T-helper 1 cell treated with Interleukin-12 subunit alpha and Interleukin-12 subunit beta and Interleukin-4 antibody, amounts not matched to agents 30 μg/mL and 1 μg/mL, for 36 hours (primary cell): Measurements from ENCODE around the gene CPT1A.
A peak's percentile ranks its signal among the peaks of the same experiment; 100 is the strongest.

Experiments used
- H3K27ac Mint-ChIP-seq: one replicate; pipeline ENCODE4 v1.8.0; 2021; ENCODE audit warnings: mild to moderate bottlenecking, mixed read lengths
- H3K27me3 Mint-ChIP-seq: one replicate; pipeline ENCODE4 v1.8.0; 2021; ENCODE audit warnings: low read depth, mixed read lengths
- H3K36me3 Mint-ChIP-seq: one replicate; pipeline ENCODE4 v1.8.0; 2021; ENCODE audit warnings: low read depth, mixed read lengths
- H3K4me1 Mint-ChIP-seq: one replicate; pipeline ENCODE4 v1.8.0; 2021; ENCODE audit warnings: low read depth, mixed read lengths
- H3K4me3 Mint-ChIP-seq: one replicate; pipeline ENCODE4 v1.8.0; 2021; ENCODE audit warnings: mild to moderate bottlenecking, moderate library complexity, mixed read lengths
- H3K9me3 Mint-ChIP-seq: one replicate; pipeline ENCODE4 v1.8.0; 2021; ENCODE audit warnings: mixed read lengths

CPT1A gene

GRCh38 chr11:68842427-68843051, 823 bp upstream of the CPT1A start:
- Mint-ChIP-seq H3K9me3 (no peaks in the 10 kb centered on the region), H3K27me3 (peaks cover 21% of the 10 kb centered on the region), H3K4me1 (peaks cover 39% of the 10 kb centered on the region), H3K36me3 (peaks cover 1% of the 10 kb centered on the region), H3K4me3 (peak overlapping the region; percentile 85), H3K27ac (peak overlapping the region; percentile 78)

GRCh38 chr11:68840661-68841653, 759 bp downstream of the CPT1A start:
- Mint-ChIP-seq H3K36me3 (peaks cover 3% of the 10 kb centered on the region), H3K4me1 (peaks cover 42% of the 10 kb centered on the region), H3K27me3 (peaks cover 15% of the 10 kb centered on the region), H3K27ac (peak overlapping the region; percentile 68), H3K9me3 (no peaks in the 10 kb centered on the region), H3K4me3 (peak overlapping the region; percentile 76)

- Mint-ChIP-seq H3K4me3 (peak overlapping the region; percentile 76), H3K27me3 (peaks cover 8% of the 10 kb centered on the region), H3K36me3 (peaks cover 3% of the 10 kb centered on the region), H3K27ac (peak overlapping the region; percentile 68), H3K9me3 (no peaks in the 10 kb centered on the region), H3K4me1 (peaks cover 42% of the 10 kb centered on the region)
These were observed 1.6 kb downstream of the CPT1A start for GRCh38 chr11:68839911-68840641.

- peak overlapping the region; percentile 76 for H3K4me3 Mint-ChIP-seq
- peaks cover 39% of the 10 kb centered on the region for H3K4me1 Mint-ChIP-seq
- no peaks in the 10 kb centered on the region for H3K9me3 Mint-ChIP-seq
- peaks cover 3% of the 10 kb centered on the region for H3K36me3 Mint-ChIP-seq
- peaks cover 4% of the 10 kb centered on the region for H3K27me3 Mint-ChIP-seq
- H3K27ac Mint-ChIP-seq = peak overlapping the region; percentile 68
These were observed 2.5 kb downstream of the CPT1A start for GRCh38 chr11:68839054-68839865.

GRCh38 chr11:68838572-68838964, 3.1 kb downstream of the CPT1A start:
- no peaks in the 10 kb centered on the region for H3K9me3 Mint-ChIP-seq
- H3K27me3 Mint-ChIP-seq = peaks cover 4% of the 10 kb centered on the region
- H3K4me1 Mint-ChIP-seq = peaks cover 35% of the 10 kb centered on the region

GRCh38 chr11:68837583-68838571, 3.8 kb downstream of the CPT1A start:
- peak overlapping the region; percentile 62 for H3K27ac Mint-ChIP-seq
- H3K27me3 Mint-ChIP-seq = peaks cover 2% of the 10 kb centered on the region
- peaks cover 3% of the 10 kb centered on the region for H3K36me3 Mint-ChIP-seq
- H3K4me1 Mint-ChIP-seq = peaks cover 29% of the 10 kb centered on the region
- no peaks in the 10 kb centered on the region for H3K9me3 Mint-ChIP-seq
- peak overlapping the region; percentile 30 for H3K4me3 Mint-ChIP-seq

More at GRCh38 chr11:68838572-68838964, 3.1 kb downstream of the CPT1A start:
- Mint-ChIP-seq H3K27ac (peak overlapping the region; percentile 68), H3K4me3 (peak overlapping the region; percentile 76), H3K36me3 (peaks cover 3% of the 10 kb centered on the region)

GRCh38 chr11:68835749-68836148, 6.0 kb downstream of the CPT1A start:
- no peaks in the 10 kb centered on the region for H3K27me3 Mint-ChIP-seq
- H3K27ac Mint-ChIP-seq = no peak overlapping the region
- H3K9me3 Mint-ChIP-seq = no peaks in the 10 kb centered on the region
- peaks cover 4% of the 10 kb centered on the region for H3K36me3 Mint-ChIP-seq
- peaks cover 22% of the 10 kb centered on the region for H3K4me1 Mint-ChIP-seq
- H3K4me3 Mint-ChIP-seq = no peak overlapping the region

- no peak overlapping the region for H3K4me3 Mint-ChIP-seq
- no peaks in the 10 kb centered on the region for H3K27me3 Mint-ChIP-seq
- H3K27ac Mint-ChIP-seq = no peak overlapping the region
- H3K4me1 Mint-ChIP-seq = peaks cover 21% of the 10 kb centered on the region
- peaks cover 7% of the 10 kb centered on the region for H3K36me3 Mint-ChIP-seq
- H3K9me3 Mint-ChIP-seq = no peaks in the 10 kb centered on the region
These were observed 6.4 kb downstream of the CPT1A start for GRCh38 chr11:68835328-68835727.

- Mint-ChIP-seq H3K4me1 (peaks cover 4% of the 10 kb centered on the region), H3K27ac (no peak overlapping the region), H3K36me3 (peaks cover 7% of the 10 kb centered on the region), H3K27me3 (no peaks in the 10 kb centered on the region), H3K4me3 (no peak overlapping the region), H3K9me3 (no peaks in the 10 kb centered on the region)
These were observed 9.1 kb downstream of the CPT1A start for GRCh38 chr11:68832476-68833181.

- peaks cover 4% of the 10 kb centered on the region for H3K36me3 Mint-ChIP-seq
- H3K4me1 Mint-ChIP-seq = no peaks in the 10 kb centered on the region
- H3K4me3 Mint-ChIP-seq = no peak overlapping the region
- H3K27me3 Mint-ChIP-seq = no peaks in the 10 kb centered on the region
- no peak overlapping the region for H3K27ac Mint-ChIP-seq
- no peaks in the 10 kb centered on the region for H3K9me3 Mint-ChIP-seq
These were observed 10.6 kb downstream of the CPT1A start for GRCh38 chr11:68831124-68831523.

- Mint-ChIP-seq H3K9me3 (no peaks in the 10 kb centered on the region), H3K27ac (no peak overlapping the region), H3K4me3 (no peak overlapping the region), H3K36me3 (peaks cover 4% of the 10 kb centered on the region), H3K4me1 (peaks cover 5% of the 10 kb centered on the region), H3K27me3 (no peaks in the 10 kb centered on the region)
These were observed 12.1 kb downstream of the CPT1A start for GRCh38 chr11:68829581-68829980.

GRCh38 chr11:68828957-68829356, 12.8 kb downstream of the CPT1A start:
- no peaks in the 10 kb centered on the region for H3K9me3 Mint-ChIP-seq
- no peaks in the 10 kb centered on the region for H3K27me3 Mint-ChIP-seq
- peaks cover 4% of the 10 kb centered on the region for H3K36me3 Mint-ChIP-seq
- peaks cover 5% of the 10 kb centered on the region for H3K4me1 Mint-ChIP-seq
- no peak overlapping the region for H3K4me3 Mint-ChIP-seq
- no peak overlapping the region for H3K27ac Mint-ChIP-seq
